Chondrocyte (in vitro differentiated cells): ENCODE results near the gene DGLUCY. TPM values are rescaled to one million over a fixed set of nuclear protein-coding genes. Genes with fewer than 3 reads are reported as not detected.
"Not testable (repeated sequence)": the region's sequence is repeated elsewhere in the genome, so short reads cannot be mapped to it uniquely, and the experiment has no call there.

Experiments used
- DNase-seq: peaks from one replicate; pipeline ENCODE4 v3.0.0; 2021; ENCODE audit warnings: mixed read lengths, low spot score
- H3K27ac Mint-ChIP-seq: one replicate; pipeline ENCODE4 v1.8.0; 2021; ENCODE audit warnings: mild to moderate bottlenecking, moderate library complexity, mixed read lengths; ENCODE audit not compliant: unreplicated experiment
- H3K27me3 Mint-ChIP-seq: 2 replicates; pipeline ENCODE4 v1.8.0; 2021; ENCODE audit warnings: low read depth, mixed read lengths
- H3K36me3 Mint-ChIP-seq: 2 replicates; pipeline ENCODE4 v1.8.0; 2021; ENCODE audit warnings: low read depth, mixed read lengths
- H3K4me1 Mint-ChIP-seq: 2 replicates; pipeline ENCODE4 v1.8.0; 2021; ENCODE audit warnings: low read depth, mild to moderate bottlenecking, mixed read lengths
- H3K4me3 Mint-ChIP-seq: one replicate; pipeline ENCODE4 v1.8.0; 2021; ENCODE audit warnings: mild to moderate bottlenecking, moderate library complexity, mixed read lengths; ENCODE audit not compliant: unreplicated experiment
- H3K9me3 Mint-ChIP-seq: 2 replicates; pipeline ENCODE4 v1.8.0; 2021; ENCODE audit warnings: low read depth, mixed read lengths
- total RNA-seq: library from RNA; stranded (reverse); gene quantifications from 3 replicates; pipeline ENCODE4 v1.2.1, GENCODE V29; 2021
- TF ChIP-seq, protein P1 (sequence below): fragments of 200-600 bp; sonication (generic); IDR thresholded peaks from 2 replicates; pipeline ENCODE4 v1.5.0; 2021; ENCODE audit warnings: antibody characterized with exemption, mild to moderate bottlenecking, moderate library complexity

DGLUCY gene
- total RNA-seq, 1 donor from 2014 or later = 9.3 TPM

- TF ChIP-seq, protein P1, sequence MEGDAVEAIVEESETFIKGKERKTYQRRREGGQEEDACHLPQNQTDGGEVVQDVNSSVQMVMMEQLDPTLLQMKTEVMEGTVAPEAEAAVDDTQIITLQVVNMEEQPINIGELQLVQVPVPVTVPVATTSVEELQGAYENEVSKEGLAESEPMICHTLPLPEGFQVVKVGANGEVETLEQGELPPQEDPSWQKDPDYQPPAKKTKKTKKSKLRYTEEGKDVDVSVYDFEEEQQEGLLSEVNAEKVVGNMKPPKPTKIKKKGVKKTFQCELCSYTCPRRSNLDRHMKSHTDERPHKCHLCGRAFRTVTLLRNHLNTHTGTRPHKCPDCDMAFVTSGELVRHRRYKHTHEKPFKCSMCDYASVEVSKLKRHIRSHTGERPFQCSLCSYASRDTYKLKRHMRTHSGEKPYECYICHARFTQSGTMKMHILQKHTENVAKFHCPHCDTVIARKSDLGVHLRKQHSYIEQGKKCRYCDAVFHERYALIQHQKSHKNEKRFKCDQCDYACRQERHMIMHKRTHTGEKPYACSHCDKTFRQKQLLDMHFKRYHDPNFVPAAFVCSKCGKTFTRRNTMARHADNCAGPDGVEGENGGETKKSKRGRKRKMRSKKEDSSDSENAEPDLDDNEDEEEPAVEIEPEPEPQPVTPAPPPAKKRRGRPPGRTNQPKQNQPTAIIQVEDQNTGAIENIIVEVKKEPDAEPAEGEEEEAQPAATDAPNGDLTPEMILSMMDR = no peak
- Mint-ChIP-seq H3K36me3 (peaks cover 9% of the 10 kb centered on the region), H3K4me1 (no peaks in the 10 kb centered on the region), H3K9me3 (no peaks in the 10 kb centered on the region), H3K27me3 (no peaks in the 10 kb centered on the region), H3K4me3 (no peak overlapping the region), H3K27ac (no peak overlapping the region)
- no peak for DNase-seq
Measured at GRCh38 chr14:91190853-91191252, 77.0 kb downstream of the DGLUCY start.

GRCh38 chr14:91193069-91193468 lies 79.2 kb downstream of the DGLUCY start:
- no peaks in the 10 kb centered on the region for H3K27me3 Mint-ChIP-seq
- no peak overlapping the region for H3K27ac Mint-ChIP-seq
- H3K9me3 Mint-ChIP-seq = no peaks in the 10 kb centered on the region
- DNase-seq = no peak
- no peaks in the 10 kb centered on the region for H3K4me1 Mint-ChIP-seq
- H3K36me3 Mint-ChIP-seq = peaks cover 9% of the 10 kb centered on the region
- TF ChIP-seq, protein P1 = no peak
- H3K4me3 Mint-ChIP-seq = no peak overlapping the region

GRCh38 chr14:91195881-91196280 lies 82.0 kb downstream of the DGLUCY start:
- peaks cover 10% of the 10 kb centered on the region for H3K36me3 Mint-ChIP-seq
- peaks cover 4% of the 10 kb centered on the region for H3K9me3 Mint-ChIP-seq
- TF ChIP-seq, protein P1 = no peak
- DNase-seq = no peak
- no peaks in the 10 kb centered on the region for H3K27me3 Mint-ChIP-seq
- no peaks in the 10 kb centered on the region for H3K4me1 Mint-ChIP-seq
- no peak overlapping the region for H3K4me3 Mint-ChIP-seq
- H3K27ac Mint-ChIP-seq = no peak overlapping the region

DNA sequence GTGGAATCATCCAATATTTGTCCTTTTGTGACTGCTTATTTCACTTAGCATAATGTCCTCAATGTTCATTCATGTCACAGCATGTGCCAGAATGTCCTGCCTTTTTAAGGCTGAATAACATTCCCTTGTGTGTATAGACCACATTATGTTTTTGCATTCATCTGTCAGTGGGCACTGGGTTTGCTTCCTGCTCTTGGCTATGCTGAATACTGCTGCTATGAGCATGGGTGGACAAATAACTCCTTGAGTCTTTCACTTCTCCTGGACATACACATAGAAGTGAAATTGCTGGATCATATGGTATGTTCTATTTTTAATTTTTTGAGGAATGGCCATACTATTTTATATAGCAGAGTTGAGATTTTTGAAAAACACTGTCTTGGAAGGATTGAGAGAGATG lies 83.8 kb downstream of the DGLUCY start:
- Mint-ChIP-seq H3K4me3 (no peak overlapping the region), H3K27ac (no peak overlapping the region), H3K9me3 (peaks cover 6% of the 10 kb centered on the region), H3K27me3 (no peaks in the 10 kb centered on the region), H3K36me3 (peaks cover 12% of the 10 kb centered on the region), H3K4me1 (peaks cover 4% of the 10 kb centered on the region)
- TF ChIP-seq, protein P1 = no peak
- DNase-seq = no peak

DNA sequence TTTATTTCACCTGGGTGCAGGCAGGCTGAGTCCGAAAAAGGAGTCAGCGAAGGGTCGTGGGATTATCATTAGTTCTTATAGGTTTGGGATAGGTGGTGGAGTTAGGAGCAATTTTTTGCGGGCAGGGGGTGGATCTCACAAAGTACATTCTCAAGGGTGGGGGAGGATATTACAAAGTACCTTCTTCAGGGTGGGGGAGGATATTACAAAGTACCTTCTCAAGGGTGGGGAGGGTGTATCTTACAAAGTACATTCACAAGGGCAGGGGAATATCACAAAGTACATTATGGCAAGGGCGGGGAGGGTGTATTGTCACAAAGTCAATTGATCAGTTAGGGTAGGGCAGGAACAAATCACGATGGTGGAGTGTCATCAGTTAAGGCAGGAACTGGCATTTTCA lies 86.9 kb downstream of the DGLUCY start:
- H3K4me1 Mint-ChIP-seq, H3K27ac Mint-ChIP-seq, H3K27me3 Mint-ChIP-seq, H3K4me3 Mint-ChIP-seq, H3K9me3 Mint-ChIP-seq, DNase-seq: not testable (repeated sequence)
- H3K36me3 Mint-ChIP-seq = peaks cover 19% of the 10 kb centered on the region

DNA sequence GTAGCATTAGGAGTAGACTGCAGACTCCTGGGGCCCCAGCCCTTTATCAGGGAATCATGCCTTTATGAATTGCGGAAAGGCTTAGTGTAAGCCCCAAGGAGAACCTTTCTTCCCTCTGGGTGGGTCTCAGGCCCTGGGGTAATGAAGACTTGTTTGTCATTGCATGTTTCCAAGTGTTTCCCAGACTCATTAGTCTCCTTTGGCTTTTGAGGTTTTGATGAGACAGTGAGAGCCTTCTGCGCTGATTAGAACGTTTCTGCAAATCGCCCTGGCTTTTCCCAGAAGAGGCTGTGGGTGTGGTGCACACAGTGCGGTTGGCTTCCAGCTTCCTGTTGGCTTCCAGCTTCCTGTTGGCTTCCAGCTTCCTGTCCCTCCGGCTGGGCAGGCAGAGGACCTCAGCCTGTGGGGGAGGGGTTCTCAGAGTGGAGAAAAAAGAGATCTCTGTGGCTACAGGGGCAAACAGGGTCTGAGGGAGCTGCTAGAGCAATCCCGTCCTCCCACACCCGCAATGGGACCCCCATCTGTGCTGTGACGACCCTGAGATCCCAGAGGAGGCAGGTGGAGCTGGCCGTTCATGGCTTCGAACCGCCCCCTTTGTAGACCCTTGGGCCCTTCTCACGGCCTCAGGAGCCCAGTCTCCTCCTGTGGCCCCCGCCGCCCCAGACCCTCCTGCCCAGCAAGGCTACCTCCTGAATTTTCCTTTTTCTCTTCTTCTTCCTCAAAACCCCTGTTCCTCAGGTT lies 88.5 kb downstream of the DGLUCY start:
- Mint-ChIP-seq H3K27ac (peak overlapping the region; percentile 32), H3K4me1 (peaks cover 7% of the 10 kb centered on the region), H3K4me3 (no peak overlapping the region), H3K36me3 (peaks cover 21% of the 10 kb centered on the region), H3K9me3 (peaks cover 6% of the 10 kb centered on the region), H3K27me3 (no peaks in the 10 kb centered on the region)
- TF ChIP-seq, protein P1 = no peak
- no peak for DNase-seq
